Bone marrow (tissue), 2 donors: ENCODE results near the gene CRAT.
A peak's percentile ranks its signal among the peaks of the same experiment; 100 is the strongest.

Experiments used
- DNase-seq, 2 donors: peaks; one replicate each; lab custom pipeline; 2025; lab: John Stamatoyannopoulos, UW

Gene CRAT

DNA sequence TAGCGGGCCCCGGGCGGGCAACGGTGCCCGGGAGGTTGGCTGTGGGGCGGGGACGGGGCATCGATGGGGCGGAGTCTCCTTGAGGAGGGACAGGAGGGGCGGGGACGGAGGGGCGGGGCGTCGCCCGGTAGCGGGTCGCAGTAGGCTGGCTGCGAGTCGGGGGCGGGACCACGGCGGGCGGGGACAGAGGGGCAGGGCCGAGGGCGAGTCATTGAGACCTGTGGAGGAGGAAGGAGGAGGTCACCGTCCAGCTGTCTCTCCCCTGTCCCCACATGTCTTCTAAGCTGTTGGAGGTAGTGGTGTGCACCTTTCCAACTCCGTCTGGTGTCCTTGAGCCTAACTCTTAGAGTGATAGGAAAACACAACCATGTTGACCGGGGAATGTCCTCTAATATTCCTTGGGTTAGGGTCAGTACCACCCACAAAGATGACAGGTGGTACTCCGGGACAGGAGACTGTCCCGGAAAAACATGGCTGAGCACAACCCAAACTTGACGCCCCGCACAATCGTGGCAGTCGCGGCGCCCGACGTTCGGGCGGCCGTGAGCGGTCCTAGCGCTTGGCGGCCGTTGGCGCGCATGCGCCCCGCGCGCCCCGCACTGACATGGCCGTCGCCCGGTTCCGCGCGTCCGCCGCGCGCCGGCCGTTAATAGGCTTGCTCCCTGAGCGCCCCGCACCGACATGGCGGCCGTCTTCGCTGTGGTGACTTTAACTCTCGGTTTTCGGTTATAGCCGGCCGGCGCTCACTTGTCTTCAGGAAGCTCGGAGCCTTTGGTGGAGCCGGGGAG, at the start of gene CRAT, which contains the start of gene PTPA:
Gene CRAT (minus strand): TSS at position 54 of the 788 bp plus-strand sequence. CDS start 284 bp downstream, outside the sequence.
Gene PTPA (plus strand): TSS at position 676 of the 788 bp plus-strand sequence. CDS start 186 bp downstream, outside the sequence.
- DNase-seq: peak; percentile 93 to 94

GRCh38 chr9:129156163-129156562, 45.6 kb upstream of the CRAT start:
- DNase-seq: no peak

GRCh38 chr9:129154866-129155477, 44.4 kb upstream of the CRAT start:
- no peak for DNase-seq

DNA sequence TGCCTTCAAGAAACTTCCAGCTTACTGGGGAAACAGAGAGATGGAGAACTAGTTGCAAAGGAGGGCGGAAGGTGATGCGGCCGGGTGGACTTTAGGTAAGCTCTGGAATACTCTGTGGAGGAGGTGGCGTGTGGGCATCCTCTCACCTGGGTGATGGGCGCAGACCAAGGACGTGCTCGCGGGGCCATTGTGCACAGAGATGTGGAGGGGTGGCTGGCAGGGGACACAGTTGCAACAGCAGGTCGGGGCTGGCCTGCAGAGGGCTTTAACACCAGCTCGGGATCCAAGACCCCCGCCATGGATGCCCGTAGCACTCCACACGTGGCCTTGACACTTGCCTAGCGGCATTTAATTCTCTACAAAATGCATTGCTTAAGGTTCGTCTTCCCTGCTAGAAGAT, 40.9 kb upstream of the CRAT start:
- DNase-seq: no peak

DNA sequence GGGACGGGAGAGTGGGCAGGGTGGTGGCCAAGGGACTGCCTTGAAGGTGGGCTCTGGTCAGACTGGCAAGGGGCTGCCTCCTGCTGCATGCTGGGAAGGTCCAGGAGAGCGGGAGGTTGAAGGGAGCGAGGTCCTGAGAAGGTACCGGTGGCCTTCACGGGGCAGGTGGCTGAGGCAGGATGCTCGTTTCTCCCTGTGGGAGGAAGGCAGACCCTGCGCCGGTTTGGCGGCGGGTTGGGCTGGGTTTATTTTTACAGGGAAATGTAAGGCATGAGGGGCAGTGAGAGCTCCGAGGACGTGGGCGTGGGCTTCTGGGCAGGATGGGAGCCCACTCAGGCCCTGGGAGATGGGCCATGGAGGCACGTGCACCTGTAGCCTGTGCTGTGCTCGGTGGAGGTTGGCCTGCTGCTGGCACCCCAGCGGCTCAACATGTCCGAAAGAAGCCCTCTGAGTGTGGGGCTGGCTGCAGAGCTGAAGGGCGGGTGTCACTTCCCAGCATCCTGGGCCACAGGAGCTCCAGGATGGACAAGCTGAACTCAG, 40.1 kb upstream of the CRAT start:
- DNase-seq: no peak

DNA sequence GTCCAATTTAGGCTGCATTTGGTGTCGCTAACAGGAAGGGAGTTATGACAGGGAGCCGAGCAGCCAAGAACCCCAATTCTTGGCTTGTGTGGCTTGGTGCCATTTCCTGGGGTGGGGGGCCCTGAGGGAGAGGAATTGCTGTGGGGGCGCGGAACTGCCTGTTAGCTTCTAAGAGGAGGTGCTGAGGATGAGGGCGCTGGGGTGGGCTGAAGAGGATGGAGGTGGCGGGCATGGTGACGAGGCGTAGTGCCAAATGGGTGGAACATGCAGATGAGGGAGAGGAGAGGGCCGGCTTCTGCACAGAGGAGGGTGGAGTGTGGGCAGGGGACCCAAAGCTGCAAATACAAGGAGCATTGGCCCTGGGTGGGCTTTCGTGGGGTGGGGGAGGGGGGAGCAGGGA, 39.5 kb upstream of the CRAT start:
- no peak for DNase-seq

- DNase-seq: no peak
Observed at GRCh38 chr9:129149442-129149841, 38.8 kb upstream of the CRAT start.

DNA sequence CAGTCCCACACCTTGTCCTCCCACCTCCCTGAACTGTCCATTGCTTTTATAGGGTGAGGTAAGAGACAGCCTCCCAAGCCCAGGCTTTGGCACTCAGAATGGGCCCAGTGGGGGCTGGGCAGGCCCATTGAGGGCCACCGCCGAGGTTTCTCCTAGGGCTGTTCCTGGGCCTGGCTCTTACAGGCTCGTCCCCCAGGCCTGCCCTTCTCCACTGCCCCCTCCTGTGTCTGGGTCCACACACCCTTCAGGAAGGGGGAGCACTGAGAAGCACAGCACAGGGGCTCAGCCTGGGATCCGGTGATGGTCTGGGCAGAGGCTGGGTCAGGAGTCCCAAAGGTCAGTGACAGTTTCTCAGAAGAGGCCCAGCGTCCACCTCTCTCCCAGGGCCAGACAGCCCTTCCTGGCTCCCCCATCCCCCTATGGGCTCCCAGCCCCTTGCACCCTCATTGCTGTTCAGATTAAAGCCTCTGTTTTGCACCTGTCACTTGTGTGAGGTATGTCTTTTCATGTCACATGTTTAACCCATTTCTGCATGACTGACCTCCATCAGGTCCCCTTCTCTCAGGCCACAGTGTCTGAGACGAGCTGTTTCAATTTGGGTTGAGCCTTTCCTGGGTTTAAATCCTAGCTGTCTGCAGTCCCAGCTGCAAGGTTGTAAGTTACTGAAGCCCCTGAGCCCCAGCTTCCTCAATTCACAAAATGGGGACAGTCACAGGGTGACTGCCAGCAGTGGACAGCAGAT, 38.0 kb upstream of the CRAT start:
- DNase-seq: no peak

DNA sequence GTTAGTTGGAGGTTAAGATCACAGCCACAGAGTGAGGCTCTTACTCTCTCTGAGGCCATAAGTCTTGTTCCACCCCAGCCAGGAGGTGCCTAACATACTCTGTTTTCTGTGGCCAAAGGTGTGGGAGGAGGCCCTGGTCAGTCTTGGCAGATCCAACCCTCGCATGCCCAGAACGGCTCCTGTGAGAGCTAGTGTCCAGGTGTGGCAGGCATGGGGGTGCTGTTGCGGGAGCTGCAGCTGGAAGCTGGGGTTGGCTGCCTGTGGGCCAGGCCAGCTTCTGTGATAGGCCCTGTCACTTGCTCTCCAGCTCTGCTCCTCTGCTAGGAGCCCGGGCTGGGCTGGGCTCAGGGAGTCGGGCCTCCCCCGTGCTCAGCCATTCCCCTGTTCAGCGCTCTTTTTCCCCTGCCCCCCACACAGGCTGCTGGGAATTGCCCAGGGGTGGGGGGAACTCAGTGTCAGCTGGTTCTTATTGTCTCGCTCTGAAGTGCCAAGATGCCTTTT, 35.9 kb upstream of the CRAT start:
- DNase-seq: no peak

GRCh38 chr9:129145841-129146292, 35.3 kb upstream of the CRAT start:
- no peak for DNase-seq

DNA sequence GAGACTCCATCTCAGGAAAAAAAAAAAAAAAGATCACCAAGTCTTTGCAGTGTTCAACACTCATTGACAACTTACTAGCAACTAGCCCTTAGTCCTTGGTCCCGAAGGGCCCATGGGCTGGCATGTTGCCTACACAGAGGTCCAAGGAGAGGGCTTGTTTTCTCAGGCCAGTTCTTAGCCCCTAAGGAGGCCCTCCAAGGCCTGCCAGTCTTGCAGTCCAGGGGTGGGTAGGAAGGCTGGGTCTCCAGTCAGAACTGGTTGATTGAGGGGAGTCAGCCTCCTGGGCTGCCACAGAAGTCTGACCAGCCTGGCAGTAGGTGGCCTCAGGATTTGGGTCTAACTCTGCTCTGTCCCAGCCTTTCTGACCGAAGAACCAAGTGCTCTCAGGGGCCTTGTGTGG, 34.7 kb upstream of the CRAT start:
- no peak for DNase-seq

- peak; percentile 29 to 41 for DNase-seq
Observed at GRCh38 chr9:129143031-129143927, 32.7 kb upstream of the CRAT start.

DNA sequence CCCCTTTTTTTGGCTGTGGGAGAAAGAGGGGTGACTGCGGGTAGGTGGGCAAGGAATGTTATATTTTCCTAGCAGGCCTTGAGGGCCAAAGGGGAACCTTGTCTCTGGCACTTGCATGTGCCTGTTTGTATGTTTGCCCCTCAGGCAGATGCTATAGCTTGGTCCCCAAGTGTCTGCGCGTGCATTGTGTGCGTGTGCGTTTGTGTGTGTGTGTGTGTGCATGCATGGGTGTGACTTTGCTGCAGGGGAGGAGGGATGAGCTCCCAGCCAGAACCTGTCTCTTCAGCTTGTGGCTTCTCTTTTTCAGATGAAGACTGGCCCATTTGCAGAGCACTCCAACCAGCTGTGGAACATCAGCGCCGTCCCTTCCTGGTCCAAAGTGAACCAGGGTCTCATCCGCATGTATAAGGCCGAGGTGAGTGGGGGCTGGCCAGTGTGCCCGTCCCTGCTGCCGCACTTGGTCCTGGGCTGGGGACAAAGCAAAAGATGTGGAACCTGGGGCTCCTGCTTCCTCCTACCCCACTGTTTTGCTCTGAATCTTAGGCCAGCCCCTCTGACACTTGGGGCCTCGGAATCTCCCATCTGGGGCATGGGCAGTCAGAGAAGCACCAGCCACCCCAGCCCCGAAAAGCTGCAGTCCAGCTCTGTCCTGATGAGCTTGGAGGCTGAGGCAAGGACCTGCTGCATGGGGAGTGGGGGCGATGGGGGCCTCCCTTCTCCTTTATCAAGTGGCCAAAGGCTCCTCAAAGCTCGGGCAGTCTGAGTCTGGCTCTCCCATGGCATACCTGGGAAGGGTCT, 31.7 kb upstream of the CRAT start:
- DNase-seq: no peak

DNA sequence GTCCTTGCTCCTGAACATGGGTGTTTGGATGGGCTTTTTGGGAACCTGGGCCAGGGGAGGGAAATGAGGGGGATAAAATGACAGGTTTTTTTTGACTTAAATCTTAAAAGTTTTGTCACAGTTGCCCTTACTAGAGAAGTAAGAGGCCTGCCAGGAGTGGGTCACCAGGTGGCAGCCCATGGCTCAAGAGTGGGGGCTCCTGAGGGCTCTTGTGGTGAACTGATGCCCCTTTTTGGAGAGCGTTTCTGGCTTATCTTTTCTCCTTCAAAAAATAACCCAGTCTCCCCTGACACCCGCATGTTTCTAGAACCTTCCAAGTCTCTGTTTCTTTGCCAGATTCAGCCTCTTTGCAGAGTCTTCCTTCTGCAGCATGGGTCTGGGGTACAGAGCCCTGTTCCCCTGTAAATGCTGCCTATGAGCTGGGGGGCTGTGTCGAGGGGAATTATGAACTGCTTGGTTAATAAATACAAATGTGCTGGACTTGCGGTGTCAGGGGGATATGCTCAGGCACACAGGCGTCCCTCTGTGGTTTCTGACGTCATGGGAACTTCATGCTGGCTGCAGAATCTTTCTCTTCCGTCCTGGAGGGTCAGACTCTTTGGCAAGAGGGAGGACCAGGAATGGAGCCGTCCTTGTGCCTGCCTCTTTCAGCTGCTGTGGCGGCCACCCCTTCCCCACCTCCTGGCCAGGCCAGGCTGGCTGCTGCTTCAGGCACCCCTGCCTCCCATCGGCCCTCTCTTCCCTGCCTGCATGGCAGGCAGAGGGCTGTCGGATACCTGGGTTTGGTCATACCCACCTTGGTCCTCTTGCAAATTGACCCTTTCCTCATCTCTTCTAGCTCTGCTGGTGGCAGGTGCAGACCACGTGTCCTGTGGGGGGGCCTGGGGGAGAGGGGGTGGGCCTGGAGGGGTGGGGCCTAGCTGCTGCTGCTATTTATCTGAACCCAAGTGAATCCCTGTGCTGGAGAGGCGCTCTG, 30.8 kb upstream of the CRAT start:
- DNase-seq: no peak

DNA sequence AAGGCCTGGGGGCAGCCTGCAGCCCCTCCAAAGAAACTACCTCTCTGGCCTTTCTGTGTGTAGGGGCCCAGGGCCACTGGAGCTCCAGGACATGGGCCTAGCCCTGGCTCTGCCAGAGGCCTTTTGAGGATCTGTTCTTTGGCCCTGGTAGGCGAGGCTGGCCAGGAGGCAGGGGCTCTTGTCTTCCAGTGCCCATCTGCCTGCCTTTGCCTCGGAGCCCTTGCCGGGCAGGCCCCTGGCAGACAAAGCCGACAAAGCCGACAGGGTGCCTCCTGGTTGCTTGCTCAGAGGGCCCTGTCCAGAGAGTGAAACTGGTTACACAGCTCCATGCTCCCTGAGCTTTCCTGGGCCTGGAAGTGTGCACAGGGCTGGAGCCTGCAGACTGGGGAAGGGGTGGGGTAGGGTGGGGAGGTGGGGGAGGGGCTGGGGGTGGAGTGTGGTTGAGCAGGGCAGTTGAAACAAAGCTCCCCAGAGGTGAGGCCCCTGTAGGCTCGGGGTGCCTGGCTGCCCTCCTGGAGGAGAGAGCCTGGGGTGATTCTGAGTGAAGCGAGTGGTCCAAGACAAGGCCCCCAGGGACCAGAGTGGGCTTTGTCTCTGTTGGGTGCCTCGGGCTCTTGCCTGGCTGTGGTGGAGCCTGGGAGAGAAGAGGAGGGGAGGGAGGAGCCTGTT, 29.9 kb upstream of the CRAT start:
- peak in 1 of 2 donors; percentile 78 for DNase-seq

GRCh38 chr9:129139993-129140396, 29.4 kb upstream of the CRAT start:
- DNase-seq: peak; percentile 78 to 96

- DNase-seq: peak; percentile 32 to 93
Observed at GRCh38 chr9:129139233-129139992, 28.8 kb upstream of the CRAT start.
